HUES48 (cell line): ENCODE measurements around the gene LRP5.
"Not testable (repeated sequence)": the region's sequence is repeated elsewhere in the genome, so short reads cannot be mapped to it uniquely, and the experiment has no call there.

Source experiments
- H3K27ac ChIP-seq: one replicate; pipeline ENCODE4 v1.7.0; 2013; ENCODE audit warnings: low read depth, low read length, inconsistent platforms
- H3K27me3 ChIP-seq: 2 replicates; pipeline ENCODE4 v1.6.1; 2013; ENCODE audit warnings: mild to moderate bottlenecking, low read length; ENCODE audit not compliant: control insufficient read depth, insufficient read depth
- H3K36me3 ChIP-seq: 2 replicates; pipeline ENCODE4 v1.6.1; 2013; ENCODE audit warnings: low read length; ENCODE audit not compliant: control insufficient read depth, insufficient read depth
- H3K4me1 ChIP-seq: 2 replicates; pipeline ENCODE4 v1.6.1; 2013; ENCODE audit warnings: mild to moderate bottlenecking, low read length; ENCODE audit not compliant: control insufficient read depth, insufficient read depth
- H3K4me3 ChIP-seq: 2 replicates; pipeline ENCODE4 v1.5.1; 2013; ENCODE audit warnings: mild to moderate bottlenecking, low read depth, low read length
- H3K9ac ChIP-seq: 2 replicates; pipeline ENCODE4 v1.6.1; 2013; ENCODE audit warnings: mild to moderate bottlenecking, low read depth, low read length, moderate library complexity
- H3K9me3 ChIP-seq: 2 replicates; pipeline ENCODE4 v1.6.1; 2013; ENCODE audit warnings: low read length; ENCODE audit not compliant: control insufficient read depth, insufficient read depth

LRP5 gene

DNA sequence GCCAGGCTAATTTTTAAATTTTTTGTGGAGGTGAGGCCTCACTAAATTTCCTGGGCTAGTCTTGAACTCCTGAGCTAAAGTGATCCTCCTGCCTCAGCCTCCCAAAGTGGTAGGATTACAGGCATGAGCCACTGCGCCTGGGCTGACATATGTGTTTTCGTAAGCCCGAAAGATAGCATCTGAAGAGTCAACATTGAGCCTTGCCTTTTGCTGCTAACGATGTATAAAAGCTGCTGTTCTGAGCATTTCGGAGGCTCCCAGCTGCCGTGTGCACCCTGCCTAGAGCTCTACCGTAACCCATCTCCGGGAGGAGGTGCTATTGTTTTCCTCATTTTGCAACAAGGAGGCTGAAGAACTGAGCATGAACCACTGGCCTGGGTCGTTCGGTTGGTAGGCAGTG, 130.0 kb downstream of the LRP5 start:
- peak overlapping the region; percentile 75 for H3K27ac ChIP-seq
- H3K9me3 ChIP-seq = no peaks in the 10 kb centered on the region
- no peak overlapping the region for H3K4me3 ChIP-seq
- peaks cover 23% of the 10 kb centered on the region for H3K4me1 ChIP-seq
- no peaks in the 10 kb centered on the region for H3K27me3 ChIP-seq
- no peak overlapping the region for H3K9ac ChIP-seq
- peaks cover 10% of the 10 kb centered on the region for H3K36me3 ChIP-seq

DNA sequence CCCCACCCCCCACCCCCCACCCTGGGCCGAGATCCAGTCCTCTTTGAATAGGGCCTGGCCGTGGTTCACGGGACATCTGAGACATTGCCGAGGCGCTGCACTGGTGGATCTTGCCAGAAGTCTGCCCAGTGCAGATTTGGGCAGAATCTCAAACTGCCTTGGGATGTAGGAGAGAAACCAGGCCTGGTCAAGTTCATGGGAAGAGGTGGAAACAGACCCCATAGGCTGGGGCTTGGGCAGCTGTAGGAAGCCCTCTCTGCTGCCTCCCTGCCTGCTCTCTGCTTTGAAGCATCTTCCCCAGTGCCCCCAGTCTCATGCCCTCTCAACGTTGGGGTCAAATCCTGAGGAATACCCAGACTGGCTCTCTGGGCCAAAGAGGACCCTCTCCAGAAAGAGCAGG, 132.2 kb downstream of the LRP5 start:
- H3K36me3 ChIP-seq = peaks cover 11% of the 10 kb centered on the region
- H3K4me3 ChIP-seq = no peak overlapping the region
- peaks cover 23% of the 10 kb centered on the region for H3K4me1 ChIP-seq
- H3K9me3 ChIP-seq = no peaks in the 10 kb centered on the region
- H3K27me3 ChIP-seq = no peaks in the 10 kb centered on the region
- H3K9ac ChIP-seq = no peak overlapping the region
- H3K27ac ChIP-seq = no peak overlapping the region

DNA sequence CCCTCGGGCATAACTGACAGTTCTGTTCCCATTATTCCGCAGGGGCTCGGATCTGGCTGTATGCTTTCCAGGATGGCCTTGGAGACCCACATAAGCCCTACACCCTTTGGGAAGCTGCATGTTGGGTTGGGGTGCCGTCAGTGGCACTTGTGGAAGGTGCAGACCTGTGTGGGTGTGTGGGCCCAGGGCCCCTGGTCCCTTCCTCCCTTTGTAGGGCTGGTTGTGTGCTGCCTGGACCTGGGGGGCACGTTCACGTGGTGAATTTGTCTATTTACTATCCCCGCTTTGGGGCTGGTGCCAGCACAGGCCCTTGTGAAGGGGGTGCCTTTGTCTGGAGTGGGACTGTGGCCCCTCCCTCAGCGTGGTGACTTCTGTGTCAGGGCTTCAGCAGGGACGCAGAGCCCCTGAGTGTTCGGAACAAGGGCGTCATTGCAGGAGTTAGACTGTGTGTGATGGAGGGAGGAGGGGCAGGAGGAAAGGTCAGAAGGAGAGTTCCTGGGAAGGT, 133.2 kb downstream of the LRP5 start:
- H3K9ac ChIP-seq = no peak overlapping the region
- H3K27ac ChIP-seq = no peak overlapping the region
- H3K36me3 ChIP-seq = peaks cover 11% of the 10 kb centered on the region; the same call in 1 of the 2 replicates
- H3K4me3 ChIP-seq = no peak overlapping the region
- H3K4me1 ChIP-seq = peaks cover 15% of the 10 kb centered on the region
- no peaks in the 10 kb centered on the region for H3K27me3 ChIP-seq
- H3K9me3 ChIP-seq = no peaks in the 10 kb centered on the region

DNA sequence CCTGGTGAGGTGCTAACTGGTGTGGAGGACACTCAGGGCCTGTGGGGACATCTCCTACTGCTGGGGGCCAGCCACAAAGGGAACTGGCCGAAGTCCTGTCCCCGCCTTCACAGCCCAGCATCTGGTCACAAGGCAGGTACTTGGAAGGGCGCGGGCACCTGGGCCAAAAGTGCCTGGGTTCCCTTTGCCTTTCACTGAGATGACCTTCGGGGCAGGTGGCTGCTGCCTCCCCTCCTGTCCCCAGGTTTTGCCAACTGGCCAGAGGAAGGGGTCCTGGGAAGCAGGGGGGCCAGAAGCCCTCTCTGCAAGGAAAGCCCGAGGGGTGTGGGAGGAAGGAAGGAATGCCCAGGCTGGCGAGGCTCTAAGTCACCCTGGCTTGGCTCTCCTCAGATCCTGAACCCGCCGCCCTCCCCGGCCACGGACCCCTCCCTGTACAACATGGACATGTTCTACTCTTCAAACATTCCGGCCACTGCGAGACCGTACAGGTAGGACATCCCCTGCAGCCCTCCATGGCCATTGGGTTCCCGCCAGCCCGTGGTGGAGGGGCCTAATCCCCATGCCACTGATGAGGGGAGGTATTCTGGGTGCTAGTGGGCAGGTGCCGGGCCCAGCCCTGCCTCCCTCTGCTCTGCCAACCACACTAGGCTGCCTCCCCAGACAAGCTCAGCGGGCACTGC, 133.8 kb downstream of the LRP5 start:
- Histone ChIP-seq H3K9me3 (no peaks in the 10 kb centered on the region), H3K27ac (no peak overlapping the region), H3K36me3 (peaks cover 11% of the 10 kb centered on the region; the same call in 1 of the 2 replicates), H3K4me1 (peaks cover 14% of the 10 kb centered on the region), H3K4me3 (no peak overlapping the region), H3K9ac (no peak overlapping the region), H3K27me3 (no peaks in the 10 kb centered on the region)

DNA sequence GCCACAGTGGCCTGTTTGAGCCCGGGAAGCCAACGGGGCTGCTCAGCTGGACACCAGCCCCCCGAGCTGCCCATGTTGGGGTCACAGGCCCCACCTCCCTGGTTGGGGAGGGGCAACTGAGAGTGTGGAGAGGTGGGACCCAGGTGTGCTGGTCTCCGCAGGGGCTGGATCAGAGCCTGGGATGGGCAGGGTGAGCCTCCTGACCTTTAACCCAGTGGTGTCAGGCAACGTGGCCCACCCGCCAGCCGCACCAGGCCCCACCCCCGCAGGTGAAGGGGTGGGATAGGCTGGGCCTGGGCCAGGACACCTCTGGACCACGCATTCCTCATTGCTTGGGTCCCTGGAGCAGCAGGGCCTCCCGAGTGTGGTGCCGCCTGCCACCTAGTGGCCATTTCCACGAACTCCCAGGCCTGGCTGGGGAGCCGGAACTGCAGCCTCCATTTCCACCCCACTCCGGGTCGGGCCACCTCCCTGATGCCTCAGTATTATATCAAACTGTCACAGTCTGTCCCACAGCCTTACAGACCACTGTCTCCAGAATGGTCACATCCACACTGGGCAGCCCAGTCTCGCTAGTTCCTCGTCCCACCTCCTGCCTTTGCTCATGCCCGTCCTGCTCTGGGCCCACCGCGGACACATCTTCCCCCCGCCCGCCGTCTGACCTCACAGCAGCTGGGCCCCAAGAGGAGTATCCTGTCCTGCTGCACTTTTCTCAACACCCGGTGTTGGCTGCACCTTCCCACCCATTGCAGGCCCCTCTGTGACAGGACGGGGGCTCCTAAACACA, 134.8 kb downstream of the LRP5 start:
- H3K9ac ChIP-seq = no peak overlapping the region
- peaks cover 11% of the 10 kb centered on the region; the same call in 1 of the 2 replicates for H3K36me3 ChIP-seq
- H3K27me3 ChIP-seq = no peaks in the 10 kb centered on the region
- no peak overlapping the region for H3K27ac ChIP-seq
- peaks cover 6% of the 10 kb centered on the region for H3K4me1 ChIP-seq
- no peak overlapping the region for H3K4me3 ChIP-seq
- H3K9me3 ChIP-seq = no peaks in the 10 kb centered on the region

DNA sequence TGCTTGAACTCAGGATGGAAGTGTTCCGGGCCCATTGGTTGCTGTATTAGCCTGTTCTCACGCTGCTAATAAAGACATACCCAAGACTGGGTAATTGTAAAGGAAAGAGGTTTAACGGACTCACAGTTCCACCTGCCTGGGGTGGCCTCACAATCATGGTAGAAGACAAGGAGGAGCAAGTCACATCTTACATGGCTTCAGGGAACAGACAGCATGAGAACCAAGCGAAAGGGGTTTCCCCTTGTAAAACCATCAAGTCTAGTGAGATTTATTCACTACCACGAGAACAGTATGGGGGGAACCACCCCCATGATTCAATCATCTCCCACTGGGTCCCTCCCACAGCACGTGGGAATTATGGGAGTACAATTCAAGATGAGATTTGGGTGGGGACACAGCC, 135.5 kb downstream of the LRP5 start:
- H3K27me3 ChIP-seq, H3K36me3 ChIP-seq, H3K4me1 ChIP-seq, H3K9me3 ChIP-seq, H3K9ac ChIP-seq, H3K27ac ChIP-seq, H3K4me3 ChIP-seq: not testable (repeated sequence)

DNA sequence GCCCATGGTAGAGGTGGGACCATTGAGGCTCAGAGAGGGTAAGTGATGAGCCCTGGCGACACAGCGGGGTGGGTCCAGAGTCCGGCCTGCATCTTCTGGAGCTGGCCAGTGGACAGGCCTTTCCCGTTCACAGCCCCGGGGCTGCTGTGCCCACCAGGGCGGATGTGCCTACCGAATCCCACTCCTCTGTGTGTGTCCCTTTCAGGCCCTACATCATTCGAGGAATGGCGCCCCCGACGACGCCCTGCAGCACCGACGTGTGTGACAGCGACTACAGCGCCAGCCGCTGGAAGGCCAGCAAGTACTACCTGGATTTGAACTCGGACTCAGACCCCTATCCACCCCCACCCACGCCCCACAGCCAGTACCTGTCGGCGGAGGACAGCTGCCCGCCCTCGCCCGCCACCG, 136.2 kb downstream of the LRP5 start:
- Histone ChIP-seq H3K27ac (no peak overlapping the region), H3K9me3 (no peaks in the 10 kb centered on the region), H3K4me1 (no peaks in the 10 kb centered on the region), H3K4me3 (no peak overlapping the region), H3K36me3 (peaks cover 7% of the 10 kb centered on the region; the same call in 1 of the 2 replicates), H3K27me3 (no peaks in the 10 kb centered on the region), H3K9ac (no peak overlapping the region)

DNA sequence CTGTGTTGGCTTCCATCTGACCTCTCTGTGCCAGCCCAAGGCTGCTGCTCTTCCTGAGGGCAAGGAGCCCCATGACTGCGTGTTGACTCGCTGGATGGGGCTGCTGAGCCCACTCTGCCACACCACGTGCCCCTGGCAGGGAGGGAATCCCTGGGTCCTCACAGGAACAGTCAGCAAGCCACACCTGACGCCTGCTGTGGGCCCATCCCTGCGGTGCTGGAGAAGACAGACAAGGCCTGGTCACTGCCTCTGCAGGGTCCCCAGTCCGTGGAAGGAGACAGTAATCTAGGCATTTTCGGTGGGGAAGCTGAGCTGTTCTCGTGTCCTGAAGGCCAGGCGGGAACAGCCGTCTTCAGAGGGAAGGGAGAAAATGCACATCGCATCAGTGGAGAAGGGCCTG, 137.6 kb downstream of the LRP5 start:
- H3K4me3 ChIP-seq = no peak overlapping the region
- H3K36me3 ChIP-seq = peaks cover 7% of the 10 kb centered on the region; the same call in 1 of the 2 replicates
- no peak overlapping the region for H3K27ac ChIP-seq
- H3K4me1 ChIP-seq = peaks cover 5% of the 10 kb centered on the region
- H3K27me3 ChIP-seq = no peaks in the 10 kb centered on the region
- no peaks in the 10 kb centered on the region for H3K9me3 ChIP-seq
- no peak overlapping the region for H3K9ac ChIP-seq

DNA sequence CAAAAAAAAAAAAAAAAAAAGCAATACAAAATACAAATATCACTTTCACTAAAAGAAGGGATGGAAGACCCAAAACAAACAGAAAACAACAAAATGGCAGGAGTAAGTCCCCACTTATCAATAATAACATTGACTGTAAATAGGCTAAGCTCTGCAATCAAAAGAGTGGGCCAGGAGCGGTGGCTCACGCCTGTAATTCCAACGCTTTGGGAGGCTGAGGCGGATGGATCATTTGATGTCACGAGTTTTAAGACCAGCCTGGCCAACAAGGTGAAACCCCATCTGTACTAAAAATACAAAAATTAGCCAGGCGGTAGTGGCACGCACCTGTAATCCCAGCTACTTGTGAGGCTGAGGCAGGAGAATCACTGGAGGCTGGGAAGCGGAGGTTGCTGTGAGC, 138.3 kb downstream of the LRP5 start:
- Histone ChIP-seq H3K27ac (no peak overlapping the region), H3K36me3 (peaks cover 7% of the 10 kb centered on the region; the same call in 1 of the 2 replicates), H3K9me3 (no peaks in the 10 kb centered on the region), H3K27me3 (no peaks in the 10 kb centered on the region), H3K4me3 (no peak overlapping the region), H3K4me1 (peaks cover 8% of the 10 kb centered on the region), H3K9ac (no peak overlapping the region)

DNA sequence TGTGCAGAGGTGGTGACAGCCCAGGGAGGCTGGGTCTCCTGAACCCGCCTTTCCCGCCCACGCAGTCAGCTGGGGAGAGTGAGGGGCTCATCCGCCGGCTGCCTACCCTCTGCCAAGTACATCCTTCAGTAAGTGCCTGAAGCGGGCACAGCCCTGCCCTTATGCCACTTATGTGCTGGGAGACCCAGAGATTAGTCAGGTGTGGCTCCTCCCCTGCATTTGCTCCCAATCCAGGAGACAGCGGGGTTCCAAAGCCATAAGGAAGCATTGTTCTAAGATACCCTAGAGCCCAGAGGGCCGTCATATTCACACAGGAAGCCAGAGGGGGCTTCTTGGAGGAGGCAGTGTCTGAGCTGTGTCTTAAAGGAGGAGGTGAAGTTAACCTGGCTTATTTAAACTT, 142.4 kb downstream of the LRP5 start:
- Histone ChIP-seq H3K9me3 (no peaks in the 10 kb centered on the region), H3K4me1 (peaks cover 8% of the 10 kb centered on the region), H3K36me3 (no peaks in the 10 kb centered on the region), H3K9ac (no peak overlapping the region), H3K4me3 (no peak overlapping the region), H3K27me3 (no peaks in the 10 kb centered on the region), H3K27ac (no peak overlapping the region)

DNA sequence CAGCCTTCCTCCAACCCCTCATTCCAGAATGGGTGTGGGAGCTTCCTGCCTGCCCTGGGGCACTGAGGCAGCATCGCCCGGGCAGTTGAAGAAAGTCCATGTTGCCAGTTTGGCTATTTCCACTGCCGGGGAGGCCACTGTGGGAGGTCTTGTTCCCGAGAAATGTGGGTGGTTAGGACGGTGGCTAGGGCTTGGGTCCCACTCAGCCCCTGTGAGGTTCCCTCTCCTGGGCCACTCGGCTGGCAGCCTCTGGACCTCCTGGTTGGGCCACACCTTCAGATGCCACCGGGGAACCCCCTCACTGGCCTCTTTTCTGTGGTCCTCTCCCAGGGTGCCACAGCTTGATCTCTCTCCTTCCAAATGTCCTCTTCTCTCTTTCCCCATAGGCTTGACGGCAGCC, 143.1 kb downstream of the LRP5 start:
- Histone ChIP-seq H3K9ac (no peak overlapping the region), H3K27ac (no peak overlapping the region), H3K9me3 (no peaks in the 10 kb centered on the region), H3K36me3 (no peaks in the 10 kb centered on the region), H3K4me1 (peaks cover 8% of the 10 kb centered on the region), H3K27me3 (no peaks in the 10 kb centered on the region), H3K4me3 (no peak overlapping the region)
